ENCODE measurements around the gene TMEFF2. TPM values are rescaled to one million over a fixed set of nuclear protein-coding genes. Genes with fewer than 3 reads are reported as not detected.

TMEFF2 gene
- total and polyA plus RNA-seq, 10 of the 15 experiments (the other 5 are each of a cell fraction or from before 2014, with no cell fraction given) = not detected

- TF ChIP-seq IRF5 (IDR thresholded peaks at IDR 0.05; ENCODE audit: borderline replicate concordance) (no peak), HCFC1 (IDR thresholded peaks at IDR 0.05; ENCODE audit: low read length) (no peak)
These were observed 67.8 kb downstream of the TMEFF2 start (continued) for GRCh38 chr2:192126912-192127311.

- no peak overlapping the region for H2AFZ ChIP-seq (ENCODE audit: control insufficient read depth, low read depth, low read length)
- no peaks in the 10 kb centered on the region for H3K36me3 ChIP-seq (ENCODE audit: control insufficient read depth in 2 of 2, insufficient read depth in 2 of 2, low read length in 1 of 2)
- H3K9ac ChIP-seq (ENCODE audit: control insufficient read depth, insufficient read depth, low read length) = no peak overlapping the region
- POLR2A ChIA-PET = no interaction called here
- no peak overlapping the region for H3K4me2 ChIP-seq (ENCODE audit: control insufficient read depth, insufficient read depth)
- CTCF ChIA-PET = no interaction called here
- SMC1A ChIA-PET (ENCODE audit: uncharacterized antibody, unreplicated experiment) = interaction anchor here (1.2 kb wide), 1 partner anchor 29 kb away, joined by 3 read pairs; no protein-coding TSS in a partner anchor
- intact Hi-C loops (cut with micrococcal nuclease; ENCODE audit: unreplicated experiment) (no loop called here), in situ Hi-C loops (cut with MboI) (no loop called here)
- no peak for DNase-seq (ENCODE audit: low read depth, low spot score)
- H3K4me3 ChIP-seq = no peak overlapping the region
- RAD21 ChIA-PET (ENCODE audit: unreplicated experiment) = interaction anchor here (1.2 kb wide), 1 partner anchor 36 kb away, joined by 7 read pairs; no protein-coding TSS in a partner anchor
- TF ChIP-seq RCOR1 (conservative IDR thresholded peaks at IDR 0.05; ENCODE audit: low read depth, low read length) (no peak), SPI1 (IDR thresholded peaks at IDR 0.05; ENCODE audit: borderline replicate concordance, insufficient read depth, low read depth, low read length) (no peak), ZBED1 (IDR thresholded peaks at IDR 0.05; ENCODE audit: borderline replicate concordance) (no peak), E4F1 (IDR thresholded peaks at IDR 0.05; ENCODE audit: borderline replicate concordance, partially characterized antibody) (no peak), MTA2 (IDR thresholded peaks at IDR 0.05; ENCODE audit: low read depth) (no peak), IKZF2 (IDR thresholded peaks at IDR 0.05) (no peak)
- no peaks in the 10 kb centered on the region for H3K9me3 ChIP-seq (replicated peaks; ENCODE audit: control insufficient read depth, insufficient read depth, low read length)
- H3K79me2 ChIP-seq (ENCODE audit: control insufficient read depth, insufficient read depth, low read length) = no peaks in the 10 kb centered on the region
- no TSS peak for BruUV-seq (replicated peaks)
- H4K20me1 ChIP-seq (ENCODE audit: control insufficient read depth, insufficient read depth) = no peaks in the 10 kb centered on the region
- no peaks in the 10 kb centered on the region for H3K4me1 ChIP-seq (ENCODE audit: control insufficient read depth, insufficient read depth, low read length)
- H3K27me3 ChIP-seq (replicated peaks in 1 of 2; ENCODE audit: control insufficient read depth in 2 of 2, insufficient read depth in 2 of 2, low read length in 1 of 2) = no peaks in the 10 kb centered on the region
- ATAC-seq = no peak
- 0% methylated on average over 1 of the region's 1 CpG for WGBS (ENCODE audit: insufficient coverage, insufficient replicate concordance, low lambda C conversion rate, missing lambda C conversion rate)
- FAIRE-seq = no peak
- H3K27ac ChIP-seq (ENCODE audit: control insufficient read depth, insufficient read depth) = no peak overlapping the region
These were observed 68.3 kb downstream of the TMEFF2 start for GRCh38 chr2:192126426-192126825.
